GM21381 (cell line): Measurements from ENCODE around the gene ADAM19.

Experiments
- ATAC-seq: cut with Tn5 transposase; IDR thresholded peaks from one replicate; pipeline ENCODE4 v1.9.1; 2021; ENCODE audit warnings: mild to moderate bottlenecking, moderate library complexity; ENCODE audit not compliant: unreplicated experiment

The ADAM19 gene

GRCh38 chr5:157471709-157472108, 103.9 kb downstream of the ADAM19 start:
- ATAC-seq: no peak

- no peak for ATAC-seq
These were observed 104.9 kb downstream of the ADAM19 start for GRCh38 chr5:157470631-157471030.

GRCh38 chr5:157469687-157470086, 105.9 kb downstream of the ADAM19 start:
- ATAC-seq: no peak

- ATAC-seq: no peak
These were observed 106.5 kb downstream of the ADAM19 start for GRCh38 chr5:157469073-157469472.

GRCh38 chr5:157468293-157468965, 107.1 kb downstream of the ADAM19 start:
- ATAC-seq: no peak

GRCh38 chr5:157464519-157465171, 110.9 kb downstream of the ADAM19 start:
- peak; percentile 90 for ATAC-seq

GRCh38 chr5:157463621-157464518, 111.7 kb downstream of the ADAM19 start:
- ATAC-seq: no peak

- no peak for ATAC-seq
These were observed 112.5 kb downstream of the ADAM19 start for GRCh38 chr5:157463081-157463480.

- no peak for ATAC-seq
These were observed 114.4 kb downstream of the ADAM19 start for GRCh38 chr5:157460921-157461792.

- ATAC-seq: no peak
These were observed 115.6 kb downstream of the ADAM19 start, which contains the start of gene NIPAL4 for GRCh38 chr5:157459715-157460599. Gene NIPAL4, plus strand, starts transcription at chr5:157460213. Its CDS starts 108 bp downstream, at chr5:157460321.

GRCh38 chr5:157458835-157459234, 116.7 kb downstream of the ADAM19 start:
- ATAC-seq: no peak

- ATAC-seq: no peak
These were observed 118.2 kb downstream of the ADAM19 start for GRCh38 chr5:157457391-157457790.

GRCh38 chr5:157456301-157456700, 119.3 kb downstream of the ADAM19 start:
- no peak for ATAC-seq

- no peak for ATAC-seq
These were observed 120.5 kb downstream of the ADAM19 start for GRCh38 chr5:157455057-157455456.

GRCh38 chr5:157454273-157454672, 121.3 kb downstream of the ADAM19 start:
- ATAC-seq: no peak

GRCh38 chr5:157451806-157452205, 123.8 kb downstream of the ADAM19 start:
- no peak for ATAC-seq

- no peak for ATAC-seq
These were observed 125.6 kb downstream of the ADAM19 start for GRCh38 chr5:157450024-157450423.

GRCh38 chr5:157449011-157449723, 126.4 kb downstream of the ADAM19 start:
- ATAC-seq: no peak

- ATAC-seq: no peak
These were observed 128.4 kb downstream of the ADAM19 start for GRCh38 chr5:157447201-157447637.
